GM20431 (cell line): ENCODE data around the gene TSPY10.
"Not testable (repeated sequence)": the region's sequence is repeated elsewhere in the genome, so short reads cannot be mapped to it uniquely, and the experiment has no call there.

Experiments used
- in situ Hi-C: fragments of 300-500 bp; cut with MseI, MboI; formaldehyde crosslinking; loops from one replicate; pipeline ENCODE4 v1.15.0; 2020; ENCODE audit warnings: low sequenced_read_pairs; ENCODE audit not compliant: unreplicated experiment

TSPY10 gene

DNA sequence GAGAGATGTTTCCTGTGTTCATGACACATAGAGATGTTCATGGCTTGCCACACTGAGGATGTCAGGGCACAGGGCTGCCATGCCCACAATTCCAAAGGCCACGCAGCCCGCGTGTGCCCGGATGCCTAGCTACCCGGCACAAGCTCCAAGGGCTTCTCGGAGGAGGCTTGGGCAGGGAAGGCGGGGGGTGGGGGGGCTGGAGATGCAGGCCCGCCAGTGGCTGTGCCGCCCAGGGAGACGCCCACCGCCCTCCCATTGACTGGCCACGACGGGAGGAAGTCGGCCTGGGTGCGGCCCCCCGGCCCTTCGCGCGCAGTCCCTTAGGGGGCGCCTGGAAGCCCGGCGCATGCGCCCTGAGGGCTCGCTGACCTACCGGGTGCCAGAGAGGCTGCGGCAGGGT, at the start of gene TSPY10:
TSPY10 (plus strand) TSS at position 301 of the 400 bp plus-strand sequence; CDS start at position 347, 46 bp downstream.
- in situ Hi-C loops = not testable (repeated sequence)

- in situ Hi-C loops = not testable (repeated sequence)
Observed at GRCh38 chrY:9486967-9487366, 40.7 kb upstream of the TSPY10 start, which contains the start of gene TSPY9. Gene TSPY9, plus strand, starts transcription at chrY:9487267. Its CDS starts 46 bp downstream, at chrY:9487313.

DNA sequence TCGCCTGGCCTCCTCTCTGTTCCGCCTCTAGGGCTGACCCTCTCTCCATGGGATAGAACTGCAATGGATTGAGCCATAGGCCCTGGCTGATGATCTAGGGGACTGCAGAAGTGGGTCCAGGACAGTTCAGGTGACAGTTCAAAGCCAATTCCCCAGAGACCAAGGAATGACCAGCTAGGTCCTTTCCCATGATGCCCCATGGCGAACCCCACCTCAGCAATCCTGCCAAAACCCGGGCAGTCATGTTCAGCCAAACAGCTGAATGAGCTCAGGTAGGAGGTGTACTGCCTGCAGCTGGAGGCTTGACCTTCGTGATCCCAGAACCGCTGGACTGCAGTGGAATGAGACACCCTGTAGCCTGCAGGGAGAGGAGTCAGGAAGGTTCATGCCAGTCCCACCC, 23.3 kb upstream of the TSPY10 start:
- in situ Hi-C loops = not testable (repeated sequence)

DNA sequence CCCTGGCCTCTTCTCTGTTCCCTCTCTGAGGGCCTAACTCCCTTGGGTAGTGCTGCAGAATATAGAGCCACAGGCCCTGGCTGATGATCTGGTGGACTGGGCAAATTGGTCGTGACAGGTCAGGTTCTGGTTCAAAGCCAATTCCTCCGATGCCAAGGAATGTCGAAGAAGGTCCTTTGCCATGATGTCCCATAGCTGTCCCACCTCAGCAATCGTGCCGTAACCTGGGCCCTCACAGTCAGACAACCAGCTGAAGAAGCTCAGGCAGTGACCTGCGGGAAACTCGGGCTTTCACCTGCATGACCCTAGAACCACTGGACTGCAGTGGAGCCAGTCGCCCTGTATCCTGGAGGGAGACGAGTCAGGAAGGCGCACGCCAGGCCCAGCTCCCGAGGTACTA, 11.4 kb upstream of the TSPY10 start:
- in situ Hi-C loops = not testable (repeated sequence)
